ENCODE measurements around the gene PRKN.

GRCh38 chr6:161683400-161683799, 1044.2 kb downstream of the PRKN start:
- no peak for TF ChIP-seq CTCF (IDR thresholded peaks at IDR 0.05)
- TF ChIP-seq POLR2A (IDR thresholded peaks at IDR 0.05) = no peak
